Measurements from ENCODE around the gene ANXA3. TPM values are rescaled to one million over a fixed set of nuclear protein-coding genes. Genes with fewer than 3 reads are reported as not detected.
A peak's percentile ranks its signal among the peaks of the same experiment; 100 is the strongest.
"Not testable (repeated sequence)": the region's sequence is repeated elsewhere in the genome, so short reads cannot be mapped to it uniquely, and the experiment has no call there.

The ANXA3 gene
- total RNA-seq, 1 experiment from 2014 or later: 263 TPM

DNA sequence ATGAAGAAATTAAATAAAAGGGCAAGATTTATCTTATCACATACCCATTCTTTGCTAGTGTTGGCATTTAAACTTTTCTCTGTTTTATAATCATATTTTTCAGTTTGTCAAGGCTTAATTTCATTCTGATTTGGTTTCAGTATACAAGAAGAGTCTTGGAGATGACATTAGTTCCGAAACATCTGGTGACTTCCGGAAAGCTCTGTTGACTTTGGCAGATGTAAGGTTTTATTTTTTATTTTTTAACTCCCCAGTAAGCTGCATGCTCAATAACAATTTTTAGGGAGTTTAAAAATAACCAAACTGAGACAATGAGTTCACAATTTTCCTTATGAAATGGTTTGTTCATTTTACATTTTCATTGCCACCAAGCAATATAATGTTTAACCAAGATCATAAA lies 39.8 kb downstream of the ANXA3 start:
- H4K20me1 ChIP-seq (ENCODE audit: low read length): no peaks in the 10 kb centered on the region
- CTCF ChIA-PET: no interaction called here
- TF ChIP-seq EZH2phosphoT487 (IDR thresholded peaks at IDR 0.05; ENCODE audit: borderline replicate concordance, low read length): no peak
- no peak for TF ChIP-seq EZH2 (IDR thresholded peaks at IDR 0.05; ENCODE audit: low read length, unreplicated experiment)
- TF ChIP-seq, protein P1, sequence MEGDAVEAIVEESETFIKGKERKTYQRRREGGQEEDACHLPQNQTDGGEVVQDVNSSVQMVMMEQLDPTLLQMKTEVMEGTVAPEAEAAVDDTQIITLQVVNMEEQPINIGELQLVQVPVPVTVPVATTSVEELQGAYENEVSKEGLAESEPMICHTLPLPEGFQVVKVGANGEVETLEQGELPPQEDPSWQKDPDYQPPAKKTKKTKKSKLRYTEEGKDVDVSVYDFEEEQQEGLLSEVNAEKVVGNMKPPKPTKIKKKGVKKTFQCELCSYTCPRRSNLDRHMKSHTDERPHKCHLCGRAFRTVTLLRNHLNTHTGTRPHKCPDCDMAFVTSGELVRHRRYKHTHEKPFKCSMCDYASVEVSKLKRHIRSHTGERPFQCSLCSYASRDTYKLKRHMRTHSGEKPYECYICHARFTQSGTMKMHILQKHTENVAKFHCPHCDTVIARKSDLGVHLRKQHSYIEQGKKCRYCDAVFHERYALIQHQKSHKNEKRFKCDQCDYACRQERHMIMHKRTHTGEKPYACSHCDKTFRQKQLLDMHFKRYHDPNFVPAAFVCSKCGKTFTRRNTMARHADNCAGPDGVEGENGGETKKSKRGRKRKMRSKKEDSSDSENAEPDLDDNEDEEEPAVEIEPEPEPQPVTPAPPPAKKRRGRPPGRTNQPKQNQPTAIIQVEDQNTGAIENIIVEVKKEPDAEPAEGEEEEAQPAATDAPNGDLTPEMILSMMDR (conservative IDR thresholded peaks at IDR 0.05; ENCODE audit: low read depth, low read length): no peak
- H3K36me3 ChIP-seq (ENCODE audit: low read depth, low read length): peaks cover 32% of the 10 kb centered on the region
- BruUV-seq (replicated peaks): no TSS peak
- POLR2A ChIA-PET (ENCODE audit: unreplicated experiment): no interaction called here
- no peaks in the 10 kb centered on the region for H3K79me2 ChIP-seq (ENCODE audit: low read length)
- H3K4me2 ChIP-seq (ENCODE audit: low read length): no peak overlapping the region
- no peak overlapping the region for H3K4me3 ChIP-seq (ENCODE audit: low read length)
- no peak overlapping the region for H2AFZ ChIP-seq (ENCODE audit: low read length)
- ATAC-seq: no peak
- no peaks in the 10 kb centered on the region for H3K27me3 ChIP-seq (ENCODE audit: low read length)
- H3F3A ChIP-seq (ENCODE audit: low read length, unreplicated experiment): no peaks in the 10 kb centered on the region
- no peaks in the 10 kb centered on the region for H3K9me3 ChIP-seq (ENCODE audit: low read length)
- intact Hi-C loops (cut with micrococcal nuclease): no loop called here
- H3K9me2 ChIP-seq (replicated peaks; ENCODE audit: low read length): no peaks in the 10 kb centered on the region
- no peaks in the 10 kb centered on the region for H3K4me1 ChIP-seq (ENCODE audit: insufficient read depth, low read length)
- no peak overlapping the region for H3K27ac ChIP-seq (ENCODE audit: low read length)
- no peak for DNase-seq
- H3K9ac ChIP-seq (ENCODE audit: low read length): no peak overlapping the region

DNA sequence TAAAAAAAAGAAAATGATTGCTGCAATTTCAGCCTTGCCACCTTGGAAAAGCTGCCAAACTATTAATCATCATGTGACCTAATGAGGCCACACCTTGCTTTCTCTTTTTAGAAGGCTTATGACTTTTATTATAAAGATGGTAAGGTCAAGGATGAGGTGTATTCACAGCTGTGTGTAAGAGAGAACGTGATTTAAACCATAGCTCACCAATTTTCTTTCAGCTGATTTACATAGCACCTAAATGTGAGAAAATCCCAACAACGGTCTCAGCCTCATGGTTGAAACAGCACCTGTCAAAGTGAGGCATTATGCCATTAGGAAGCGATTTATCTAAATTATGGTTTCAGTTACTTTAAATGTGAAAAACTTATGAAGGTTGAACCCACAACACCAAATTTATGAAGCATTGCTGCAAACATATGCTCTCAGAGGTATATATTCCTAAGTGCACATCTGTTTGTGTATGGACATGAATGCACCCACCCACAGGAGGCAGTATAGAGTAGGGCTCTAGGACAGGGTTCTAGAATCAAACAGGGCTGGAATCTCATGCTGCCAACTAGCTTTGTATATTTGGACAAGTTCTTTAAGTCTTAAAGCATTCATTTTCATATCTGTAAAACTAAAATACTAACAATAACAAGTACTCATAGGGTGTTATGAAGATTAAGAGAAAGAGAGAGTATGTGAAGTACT lies 40.7 kb downstream of the ANXA3 start:
- POLR2A ChIA-PET (ENCODE audit: unreplicated experiment): no interaction called here
- no peak overlapping the region for H3K9ac ChIP-seq (ENCODE audit: low read length)
- TF ChIP-seq, protein P1 (conservative IDR thresholded peaks at IDR 0.05; ENCODE audit: low read depth, low read length): peak; percentile 53
- TF ChIP-seq EZH2 (IDR thresholded peaks at IDR 0.05; ENCODE audit: low read length, unreplicated experiment): no peak
- no peak for TF ChIP-seq EZH2phosphoT487 (IDR thresholded peaks at IDR 0.05; ENCODE audit: borderline replicate concordance, low read length)
- DNase-seq: peak; percentile 27
- H3K79me2 ChIP-seq (ENCODE audit: low read length): no peaks in the 10 kb centered on the region
- intact Hi-C loops (cut with micrococcal nuclease): no loop called here
- H3K4me2 ChIP-seq (ENCODE audit: low read length): no peak overlapping the region
- H3K4me1 ChIP-seq (ENCODE audit: insufficient read depth, low read length): no peaks in the 10 kb centered on the region
- no peak overlapping the region for H2AFZ ChIP-seq (ENCODE audit: low read length)
- peaks cover 24% of the 10 kb centered on the region for H3K36me3 ChIP-seq (ENCODE audit: low read depth, low read length)
- no peaks in the 10 kb centered on the region for H4K20me1 ChIP-seq (ENCODE audit: low read length)
- H3K27ac ChIP-seq (ENCODE audit: low read length): no peak overlapping the region
- CTCF ChIA-PET: no interaction called here
- H3K9me3 ChIP-seq (ENCODE audit: low read length): no peaks in the 10 kb centered on the region
- no TSS peak for BruUV-seq (replicated peaks)
- no peaks in the 10 kb centered on the region for H3F3A ChIP-seq (ENCODE audit: low read length, unreplicated experiment)
- no peaks in the 10 kb centered on the region for H3K9me2 ChIP-seq (replicated peaks; ENCODE audit: low read length)
- H3K4me3 ChIP-seq (ENCODE audit: low read length): no peak overlapping the region
- no peaks in the 10 kb centered on the region for H3K27me3 ChIP-seq (ENCODE audit: low read length)
- no peak for ATAC-seq

DNA sequence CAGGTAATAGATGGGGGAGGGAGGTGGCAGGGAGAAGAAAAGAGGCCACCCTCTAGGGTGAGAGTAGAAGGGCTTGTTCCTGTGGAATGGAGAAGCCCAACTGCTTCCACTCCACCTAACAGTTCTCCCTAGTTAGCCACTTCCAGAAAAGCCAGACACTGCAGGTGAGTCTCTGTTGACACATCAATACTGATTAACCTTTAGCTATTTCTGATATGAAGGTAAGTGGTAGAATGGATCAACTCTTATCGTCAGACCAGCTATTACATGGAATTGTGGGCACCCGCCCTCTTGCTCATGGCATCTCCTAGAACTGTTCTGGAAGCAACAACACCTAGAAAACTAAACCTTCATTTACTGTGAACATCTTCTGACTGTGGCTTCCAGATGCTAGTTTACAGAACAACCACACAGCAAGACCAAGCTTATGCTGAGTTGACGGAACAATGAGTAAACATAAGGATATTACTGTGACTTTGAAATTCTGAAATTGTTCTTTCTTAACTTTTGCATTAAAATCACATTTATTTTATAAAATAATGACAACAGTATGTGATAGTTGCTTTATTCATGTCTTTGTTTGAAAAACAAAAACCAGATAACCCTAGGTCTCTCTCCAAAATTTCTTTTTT lies 44.7 kb downstream of the ANXA3 start:
- intact Hi-C loops (cut with micrococcal nuclease): no loop called here
- H3K4me3 ChIP-seq (ENCODE audit: low read length): no peak overlapping the region
- H3K36me3 ChIP-seq (ENCODE audit: low read depth, low read length): peaks cover 24% of the 10 kb centered on the region
- BruUV-seq (replicated peaks): TSS peak; percentile 9
- ChIA-PET CTCF (no interaction called here), POLR2A (ENCODE audit: unreplicated experiment) (no interaction called here)
- no peaks in the 10 kb centered on the region for H3F3A ChIP-seq (ENCODE audit: low read length, unreplicated experiment)
- no peak overlapping the region for H2AFZ ChIP-seq (ENCODE audit: low read length)
- H3K27ac ChIP-seq (ENCODE audit: low read length): no peak overlapping the region
- no peak overlapping the region for H3K4me2 ChIP-seq (ENCODE audit: low read length)
- ATAC-seq (no peak), DNase-seq (no peak)
- no peaks in the 10 kb centered on the region for H3K9me3 ChIP-seq (ENCODE audit: low read length)
- no peaks in the 10 kb centered on the region for H3K4me1 ChIP-seq (ENCODE audit: insufficient read depth, low read length)
- H3K79me2 ChIP-seq (ENCODE audit: low read length): no peaks in the 10 kb centered on the region
- H4K20me1 ChIP-seq (ENCODE audit: low read length): no peaks in the 10 kb centered on the region
- no peak overlapping the region for H3K9ac ChIP-seq (ENCODE audit: low read length)
- H3K9me2 ChIP-seq (replicated peaks; ENCODE audit: low read length): no peaks in the 10 kb centered on the region
- no peaks in the 10 kb centered on the region for H3K27me3 ChIP-seq (ENCODE audit: low read length)
- TF ChIP-seq EZH2 (IDR thresholded peaks at IDR 0.05; ENCODE audit: low read length, unreplicated experiment): no peak
- TF ChIP-seq EZH2phosphoT487 (IDR thresholded peaks at IDR 0.05; ENCODE audit: borderline replicate concordance, low read length): no peak
- TF ChIP-seq, protein P1 (conservative IDR thresholded peaks at IDR 0.05; ENCODE audit: low read depth, low read length): no peak

DNA sequence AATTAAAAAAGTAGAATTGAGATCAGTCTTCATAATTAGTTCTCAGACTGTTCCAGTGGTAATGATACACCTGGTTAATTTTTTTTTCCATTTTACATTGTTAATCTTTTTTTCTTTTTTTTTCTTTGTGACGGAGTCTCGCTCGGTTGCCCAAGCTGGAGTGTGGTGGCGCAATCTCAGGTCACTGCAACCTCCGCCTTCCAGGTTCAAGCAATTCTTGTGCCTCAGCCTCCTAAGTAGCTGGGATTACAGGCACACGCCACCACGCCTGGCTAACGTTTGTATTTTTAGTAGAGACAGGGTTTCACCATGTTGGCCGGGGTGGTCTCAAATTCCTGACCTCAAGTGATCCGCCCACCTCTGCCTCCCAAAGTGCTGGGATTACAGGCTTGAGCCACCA lies 46.9 kb downstream of the ANXA3 start:
- H3K27me3 ChIP-seq (ENCODE audit: low read length); CTCF ChIA-PET; H3K4me1 ChIP-seq (ENCODE audit: insufficient read depth, low read length); DNase-seq; H3K9ac ChIP-seq (ENCODE audit: low read length); H3K4me2 ChIP-seq (ENCODE audit: low read length); H2AFZ ChIP-seq (ENCODE audit: low read length); H3F3A ChIP-seq (ENCODE audit: low read length, unreplicated experiment); H3K9me2 ChIP-seq (replicated peaks; ENCODE audit: low read length); H3K9me3 ChIP-seq (ENCODE audit: low read length); H3K27ac ChIP-seq (ENCODE audit: low read length); POLR2A ChIA-PET (ENCODE audit: unreplicated experiment); H4K20me1 ChIP-seq (ENCODE audit: low read length); H3K79me2 ChIP-seq (ENCODE audit: low read length); intact Hi-C loops (cut with micrococcal nuclease); BruUV-seq (replicated peaks); ATAC-seq; H3K4me3 ChIP-seq (ENCODE audit: low read length): not testable (repeated sequence)
- peaks cover 21% of the 10 kb centered on the region; the same call in 1 of the 2 replicates for H3K36me3 ChIP-seq (ENCODE audit: low read depth, low read length)
